WTC11 (cell line): ENCODE data around the gene PTPRN2.

Source experiments
- ATF6 ChIP-seq: sonication (generic); formaldehyde crosslinking; IDR thresholded peaks from 2 replicates; pipeline ENCODE4 v1.8.1; 2023; ENCODE audit warnings: mild to moderate bottlenecking, missing genetic modification reagents
- CTCF ChIP-seq: fragments of 200-600 bp; IDR thresholded peaks from 2 replicates; pipeline ENCODE4 v1.8.0; 2022; ENCODE audit warnings: antibody characterized with exemption
- ESRRA ChIP-seq: sonication (generic); formaldehyde crosslinking; IDR thresholded peaks from 2 replicates; pipeline ENCODE4 v1.8.1; 2022; ENCODE audit warnings: mild to moderate bottlenecking, missing genetic modification reagents, borderline replicate concordance
- JUN ChIP-seq: sonication (generic); formaldehyde crosslinking; IDR thresholded peaks from 2 replicates; pipeline ENCODE4 v1.8.0; 2023; ENCODE audit warnings: mild to moderate bottlenecking, missing genetic modification reagents
- NFYB ChIP-seq: sonication (generic); formaldehyde crosslinking; conservative IDR thresholded peaks from 2 replicates; pipeline ENCODE4 v1.8.0; 2022; ENCODE audit warnings: low read depth, missing genetic modification reagents
- PREB ChIP-seq: sonication (generic); formaldehyde crosslinking; IDR thresholded peaks from 2 replicates; pipeline ENCODE4 v1.8.1; 2022; ENCODE audit warnings: mild to moderate bottlenecking, missing genetic modification reagents, moderate library complexity, borderline replicate concordance
- SOX15 ChIP-seq: fragments of 250-450 bp; sonication (Bioruptor Pico); IDR thresholded peaks from 2 replicates; pipeline ENCODE4 v1.9.0; 2021; ENCODE audit warnings: mild to moderate bottlenecking
- SP1 ChIP-seq: sonication (generic); formaldehyde crosslinking; conservative IDR thresholded peaks from 2 replicates; pipeline ENCODE4 v1.8.1; 2022; ENCODE audit warnings: missing genetic modification reagents
- STAT6 ChIP-seq: sonication (generic); formaldehyde crosslinking; conservative IDR thresholded peaks from 2 replicates; pipeline ENCODE4 v1.8.1; 2023; ENCODE audit warnings: mild to moderate bottlenecking, low read depth, missing genetic modification reagents, moderate library complexity
- TP53 ChIP-seq: sonication (generic); formaldehyde crosslinking; IDR thresholded peaks from 2 replicates; pipeline ENCODE4 v1.8.1; 2023; ENCODE audit warnings: mild to moderate bottlenecking, missing genetic modification reagents
- ZSCAN18 ChIP-seq: fragments of 250-450 bp; sonication (Bioruptor Pico); IDR thresholded peaks from 2 replicates; pipeline ENCODE4 v2.1.2; 2022; ENCODE audit warnings: mild to moderate bottlenecking, moderate library complexity

- TF ChIP-seq TP53 (CRISPR knock-in tag) (no peak), CTCF (no peak), SP1 (no peak), SOX15 (CRISPR knock-in tag) (no peak), STAT6 (CRISPR knock-in tag) (no peak), PREB (CRISPR knock-in tag) (no peak), JUN (CRISPR knock-in tag) (no peak), ATF6 (CRISPR knock-in tag) (no peak), NFYB (no peak), ESRRA (no peak), ZSCAN18 (CRISPR knock-in tag) (no peak)
These were observed 820.0 kb downstream of the PTPRN2 start for GRCh38 chr7:157767506-157768197.
